ENCODE results near the gene FAM81A.
"Not testable (repeated sequence)": the region's sequence is repeated elsewhere in the genome, so short reads cannot be mapped to it uniquely, and the experiment has no call there.

The FAM81A gene

GRCh38 chr15:59437817-59438624, at the start of gene FAM81A:
FAM81A (plus strand) TSS chr15:59438186; CDS start chr15:59458627, 20,441 bp downstream.
- no peak for DNase-seq

- no peak for DNase-seq
Measured at GRCh38 chr15:59388670-59389069, 49.3 kb upstream of the FAM81A start.

DNA sequence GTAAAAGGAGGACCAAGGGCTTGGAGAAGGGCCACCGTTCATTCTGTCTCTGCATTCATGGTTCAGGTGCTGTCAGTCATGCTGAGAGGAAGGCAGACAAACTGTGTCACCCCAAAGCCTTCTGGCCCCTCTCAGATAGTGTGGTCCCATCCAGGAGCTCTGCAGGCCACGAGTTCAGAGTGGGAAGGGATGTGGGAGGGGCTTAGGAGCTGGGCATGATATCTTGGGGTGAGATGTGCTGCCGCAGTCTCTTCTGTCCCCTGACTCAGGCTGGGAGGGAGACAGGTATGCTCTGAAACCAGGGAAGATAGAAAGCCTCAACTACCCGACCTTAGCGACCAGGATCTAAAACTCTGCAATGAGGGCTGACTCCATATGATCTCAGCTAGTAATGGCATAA, 45.7 kb upstream of the FAM81A start:
- no peak for DNase-seq

GRCh38 chr15:59394166-59394661, 43.8 kb upstream of the FAM81A start:
- no peak for DNase-seq

- DNase-seq: no peak
Measured at GRCh38 chr15:59396211-59396610, 41.8 kb upstream of the FAM81A start.

DNA sequence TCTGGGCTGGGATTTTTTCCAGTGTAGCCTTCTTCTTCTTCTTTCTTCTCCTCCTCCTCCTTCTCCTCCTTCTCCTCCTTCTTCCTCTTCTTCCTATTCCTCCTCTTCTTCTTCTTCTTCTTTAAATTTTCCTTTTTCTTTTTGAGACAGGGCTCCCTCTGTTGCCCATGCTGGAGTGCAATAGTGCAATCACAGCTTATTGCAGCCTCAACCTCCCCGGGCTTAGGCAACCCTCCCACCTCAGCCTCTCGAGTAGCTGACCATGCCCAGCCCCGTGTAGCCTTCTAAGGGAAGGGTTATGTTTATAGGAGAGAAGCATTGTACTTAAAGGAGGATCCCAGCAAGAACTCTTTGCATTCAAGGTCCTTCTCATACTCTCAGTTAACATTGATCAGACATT, 41.3 kb upstream of the FAM81A start:
- no peak for DNase-seq

- DNase-seq: no peak
Measured at GRCh38 chr15:59398220-59398619, 39.8 kb upstream of the FAM81A start.

DNA sequence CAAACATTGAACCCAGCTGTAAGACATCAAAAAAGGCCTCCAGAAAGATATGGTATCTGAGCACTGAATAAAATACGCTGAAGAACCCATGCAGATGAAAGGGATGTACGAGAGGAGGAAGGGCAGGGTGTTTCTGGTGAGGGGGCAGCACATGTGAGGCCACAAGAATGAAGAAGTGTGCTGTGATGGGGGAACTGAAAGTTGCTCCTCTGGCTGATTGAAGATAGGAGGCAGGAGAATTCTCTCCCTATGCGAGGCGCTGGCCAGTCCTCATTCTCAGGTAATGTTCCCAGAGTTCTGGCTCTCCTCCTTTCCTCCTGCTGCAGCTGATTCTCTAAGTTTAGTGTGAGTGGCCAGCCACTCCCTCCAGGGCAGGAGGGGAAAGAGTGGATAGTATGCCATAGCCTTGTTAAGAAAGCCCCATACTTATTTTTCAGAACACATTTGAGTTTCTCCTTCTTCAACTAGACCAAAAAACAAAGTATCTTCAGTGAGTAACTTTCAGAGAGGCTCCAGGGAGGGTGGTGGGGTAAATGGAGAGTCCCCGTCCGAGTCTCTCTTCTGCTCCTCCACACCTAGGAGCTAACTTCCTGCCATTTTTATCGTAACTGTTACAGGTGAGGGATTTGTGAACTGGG, 38.4 kb upstream of the FAM81A start:
- DNase-seq: no peak

DNA sequence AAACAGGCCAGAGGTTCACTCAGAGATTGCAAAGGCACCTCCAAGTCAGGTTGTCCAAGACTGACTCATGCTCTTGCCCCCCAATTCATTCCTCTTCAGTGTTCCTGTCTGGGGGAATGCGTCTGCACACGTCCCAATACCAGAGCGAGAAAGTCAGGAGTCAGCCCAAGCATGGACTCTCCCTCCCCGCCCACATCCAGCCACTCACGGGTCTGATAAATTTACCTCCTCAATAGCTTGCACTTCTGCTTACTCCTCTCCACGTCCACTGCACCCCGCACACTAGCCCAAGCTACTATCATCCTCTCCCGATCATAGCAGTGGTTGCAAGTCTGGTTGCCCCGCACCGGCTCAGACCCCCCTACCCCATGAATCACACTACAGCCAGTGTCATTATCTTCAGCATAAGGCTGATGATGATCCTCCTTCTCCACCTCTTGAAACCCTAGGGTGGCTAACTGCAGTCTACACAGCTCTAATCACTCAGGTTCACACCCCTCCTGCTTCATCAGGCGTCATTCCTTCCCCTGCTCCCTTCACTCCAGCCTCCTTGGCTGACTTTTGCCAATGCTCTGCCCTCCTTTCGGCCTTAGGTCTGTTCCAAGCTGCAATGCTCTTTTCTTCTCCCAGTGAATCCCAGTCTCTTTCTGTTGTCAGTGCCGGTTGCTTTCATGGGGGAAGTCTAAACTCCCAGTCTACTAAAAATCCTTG, 37.7 kb upstream of the FAM81A start:
- no peak for DNase-seq

- DNase-seq: not testable (repeated sequence)
Measured at GRCh38 chr15:59401051-59401823, 36.7 kb upstream of the FAM81A start.

DNA sequence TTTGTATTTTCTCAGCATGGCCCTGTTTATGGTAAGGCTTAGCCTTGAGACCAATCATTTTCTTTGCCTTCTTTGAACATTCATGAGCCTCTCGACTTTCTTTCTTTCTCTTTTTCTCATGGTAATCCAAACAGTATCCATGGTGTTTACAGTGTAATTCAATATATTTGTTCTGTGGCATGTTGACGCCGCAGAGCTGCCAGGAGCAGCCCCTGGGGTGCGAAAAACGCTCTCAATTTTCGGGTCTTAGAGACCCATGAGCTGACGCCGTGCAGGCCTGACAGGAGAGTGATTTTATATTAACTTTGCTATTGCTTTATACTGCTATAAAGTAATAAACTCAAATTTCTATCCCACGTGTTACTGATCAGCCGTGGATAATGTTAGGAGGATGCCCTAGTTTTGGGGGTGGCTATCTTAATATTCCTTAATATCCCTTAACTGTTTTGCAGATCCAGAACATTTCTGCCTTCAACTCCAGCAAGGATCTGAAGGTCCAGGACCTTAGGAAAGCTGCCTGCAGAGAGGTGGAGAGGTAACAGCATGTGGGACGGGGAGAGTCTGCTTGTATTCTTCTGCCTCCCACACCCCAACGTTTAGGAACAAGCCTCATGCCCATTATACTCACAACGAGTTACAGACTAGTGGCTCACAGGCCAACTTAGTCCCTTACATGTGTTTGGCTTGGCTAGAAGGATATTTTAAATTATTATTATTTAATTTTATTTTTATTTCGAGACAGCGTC, 36.0 kb upstream of the FAM81A start:
- peak; percentile 36 for DNase-seq

- DNase-seq: no peak
Measured at GRCh38 chr15:59405079-59405478, 32.9 kb upstream of the FAM81A start.

GRCh38 chr15:59406446-59406845, 31.5 kb upstream of the FAM81A start:
- no peak for DNase-seq

DNA sequence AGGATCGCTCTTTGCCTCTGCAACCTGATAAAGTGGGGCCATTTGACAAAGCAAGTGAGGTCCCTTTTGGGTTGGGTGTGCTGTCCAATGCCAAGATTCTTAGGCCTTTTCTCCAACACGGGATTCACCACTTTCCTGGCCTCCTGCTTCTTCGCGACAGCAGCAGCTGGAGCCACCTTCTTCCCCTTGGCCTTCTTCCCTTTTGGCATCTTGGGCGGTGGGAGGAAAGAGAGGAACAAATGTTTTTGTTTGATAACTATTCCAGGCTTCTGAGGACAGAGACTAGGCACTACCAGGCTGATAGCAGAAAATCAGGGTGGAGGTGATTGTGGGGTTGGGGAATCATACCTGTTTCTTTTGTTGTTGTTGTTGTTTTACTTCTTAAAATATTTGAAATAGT, 30.0 kb upstream of the FAM81A start:
- DNase-seq: no peak

DNA sequence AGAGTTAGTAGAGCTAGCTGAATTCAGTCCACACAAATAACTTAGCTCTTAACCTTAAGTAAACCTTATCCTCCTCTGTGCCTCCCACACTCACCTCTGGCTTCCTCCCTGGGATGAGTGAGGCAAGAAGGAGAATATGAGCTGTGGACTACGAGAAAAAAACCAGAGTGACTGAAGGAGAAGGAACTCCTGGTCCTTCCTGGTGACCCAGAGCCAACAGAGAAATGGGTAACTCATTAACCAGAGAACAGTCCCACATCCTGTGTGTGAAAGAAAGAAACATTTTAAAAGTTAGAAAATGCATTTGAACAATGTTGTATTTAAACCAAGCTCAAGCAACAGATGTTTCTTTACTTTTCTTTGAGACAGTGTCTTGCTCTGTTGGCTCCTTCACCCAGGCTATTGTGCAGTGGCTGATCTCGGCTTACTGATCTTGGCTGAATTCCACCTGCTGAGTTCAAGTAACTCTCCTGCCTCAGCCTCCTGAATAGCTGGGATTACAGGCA, 27.5 kb upstream of the FAM81A start:
- no peak for DNase-seq

GRCh38 chr15:59413577-59413976, 24.4 kb upstream of the FAM81A start:
- no peak for DNase-seq

GRCh38 chr15:59416816-59417215, 21.2 kb upstream of the FAM81A start:
- DNase-seq: no peak

GRCh38 chr15:59419170-59419569, 18.8 kb upstream of the FAM81A start:
- no peak for DNase-seq

- DNase-seq: no peak
Measured at GRCh38 chr15:59420108-59420507, 17.9 kb upstream of the FAM81A start.

DNA sequence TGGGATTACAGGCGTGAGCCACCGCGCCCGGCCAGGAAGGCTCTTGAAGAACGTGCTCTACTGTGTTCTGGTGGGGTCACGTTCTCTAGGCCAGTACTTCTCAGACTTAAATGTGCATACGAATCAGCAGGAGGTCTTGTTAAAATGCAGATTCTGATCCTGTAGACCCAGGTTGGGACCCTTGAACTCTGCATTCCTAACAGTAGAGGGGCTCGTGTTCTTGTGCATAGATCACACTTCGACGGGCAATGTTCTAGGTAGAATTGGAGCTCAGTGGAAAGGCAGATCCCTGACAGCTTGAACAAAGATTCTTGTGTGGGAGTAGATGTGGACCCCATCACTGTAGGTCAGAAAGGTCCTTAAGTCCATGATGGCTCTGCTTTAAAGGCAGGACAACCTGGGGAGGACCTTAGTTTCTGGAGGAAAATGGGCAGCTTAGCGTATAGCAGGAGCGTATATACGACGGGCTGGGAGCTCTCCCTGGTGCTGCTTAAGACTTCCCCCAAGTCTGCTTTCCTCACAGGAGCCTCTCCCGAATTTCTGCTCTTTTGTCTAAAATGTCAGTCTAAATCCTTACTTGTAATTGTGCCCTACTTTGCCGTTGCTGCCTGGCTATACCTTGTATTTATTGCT, 16.9 kb upstream of the FAM81A start:
- no peak for DNase-seq

GRCh38 chr15:59424616-59425015, 13.4 kb upstream of the FAM81A start:
- DNase-seq: no peak

All from NCI-H2081 treated with DMSO at 0.1 percent for 48 hours (cell line).